ENCODE data around the gene IL4. TPM values are rescaled to one million over a fixed set of nuclear protein-coding genes. Genes with fewer than 3 reads are reported as not detected.

IL4 gene
- total RNA-seq, 4 donors from 2014 or later = not detected

DNA sequence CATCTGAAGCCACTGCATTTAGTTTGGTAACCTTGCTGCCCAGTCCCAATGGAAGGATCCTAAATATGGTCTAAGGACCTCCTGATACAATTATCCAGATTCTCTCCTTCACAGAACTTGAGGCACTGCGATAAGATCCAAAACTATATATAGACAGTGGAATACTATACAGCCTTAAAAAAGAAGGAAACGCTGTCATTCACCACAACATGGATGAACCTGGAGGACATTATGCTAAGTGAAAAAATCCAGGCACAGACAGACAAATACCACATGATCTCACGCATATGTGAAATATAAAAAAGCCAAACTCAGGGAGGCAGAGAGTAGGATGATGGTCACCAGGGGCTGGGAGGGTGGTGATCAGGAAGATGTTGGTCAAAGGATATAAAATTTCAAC, 2.8 kb upstream of the IL4 start:
- TF ChIP-seq CTCF (IDR thresholded peaks at IDR 0.05) (no peak), POLR2A (IDR thresholded peaks at IDR 0.05) (no peak)
- Histone ChIP-seq H3K4me3 (no peak overlapping the region), H3K27ac (no peak overlapping the region), H3K9me3 (no peaks in the 10 kb centered on the region), H3K36me3 (no peaks in the 10 kb centered on the region), H3K4me1 (peaks cover 0 to 13% (median 5%) of the 10 kb centered on the region in 3 donors), H3K27me3 (peaks cover 0 to 6% (median 0%) of the 10 kb centered on the region in 4 donors)
- 85 to 100% methylated on average over 3 of the region's 3 CpGs for WGBS, 2 donors
- intact Hi-C loops (cut with DNase I) = no loop called here
- DNase-seq = no peak

- Histone ChIP-seq H3K4me3 (no peak overlapping the region), H3K9me3 (no peaks in the 10 kb centered on the region), H3K27ac (no peak overlapping the region), H3K36me3 (no peaks in the 10 kb centered on the region), H3K27me3 (no peaks in the 10 kb centered on the region), H3K4me1 (peaks cover 0 to 22% (median 8%) of the 10 kb centered on the region in 3 donors)
- intact Hi-C loops (cut with DNase I) = no loop called here
- no peak for DNase-seq
- TF ChIP-seq CTCF (IDR thresholded peaks at IDR 0.05) (no peak), POLR2A (IDR thresholded peaks at IDR 0.05) (no peak)
- 86 to 94% methylated on average over 1 of the region's 1 CpG for WGBS, 2 donors
Measured at GRCh38 chr5:132673488-132673887, 301 bp upstream of the IL4 start.

GRCh38 chr5:132674671-132675506, 1.1 kb downstream of the IL4 start:
- 31 to 44% methylated on average over 10 to 12 of the region's 13 CpGs for WGBS, 2 donors
- no peak overlapping the region for H3K4me3 ChIP-seq
- no peak for DNase-seq

GRCh38 chr5:132675936-132676689, 2.3 kb downstream of the IL4 start:
- Histone ChIP-seq H3K4me1 (peaks cover 0 to 22% (median 8%) of the 10 kb centered on the region in 3 donors), H3K9me3 (no peaks in the 10 kb centered on the region), H3K27me3 (no peaks in the 10 kb centered on the region), H3K36me3 (no peaks in the 10 kb centered on the region), H3K27ac (no peak overlapping the region), H3K4me3 (no peak overlapping the region)
- intact Hi-C loops (cut with DNase I) = no loop called here
- TF ChIP-seq POLR2A (IDR thresholded peaks at IDR 0.05) = no peak
- no peak for TF ChIP-seq CTCF (IDR thresholded peaks at IDR 0.05)
- no peak for DNase-seq
- WGBS, 2 donors = 92 to 94% methylated on average over 10 to 11 of the region's 11 CpGs

More at GRCh38 chr5:132674671-132675506, 1.1 kb downstream of the IL4 start:
- Histone ChIP-seq H3K27ac (peak overlapping the region in 2 of 4 donors; percentile 47 to 58), H3K27me3 (no peaks in the 10 kb centered on the region), H3K9me3 (no peaks in the 10 kb centered on the region), H3K36me3 (no peaks in the 10 kb centered on the region), H3K4me1 (peaks cover 0 to 22% (median 8%) of the 10 kb centered on the region in 3 donors)
- intact Hi-C loops (cut with DNase I) = no loop called here
- TF ChIP-seq CTCF (IDR thresholded peaks at IDR 0.05) (no peak), POLR2A (IDR thresholded peaks at IDR 0.05) (no peak)

DNA sequence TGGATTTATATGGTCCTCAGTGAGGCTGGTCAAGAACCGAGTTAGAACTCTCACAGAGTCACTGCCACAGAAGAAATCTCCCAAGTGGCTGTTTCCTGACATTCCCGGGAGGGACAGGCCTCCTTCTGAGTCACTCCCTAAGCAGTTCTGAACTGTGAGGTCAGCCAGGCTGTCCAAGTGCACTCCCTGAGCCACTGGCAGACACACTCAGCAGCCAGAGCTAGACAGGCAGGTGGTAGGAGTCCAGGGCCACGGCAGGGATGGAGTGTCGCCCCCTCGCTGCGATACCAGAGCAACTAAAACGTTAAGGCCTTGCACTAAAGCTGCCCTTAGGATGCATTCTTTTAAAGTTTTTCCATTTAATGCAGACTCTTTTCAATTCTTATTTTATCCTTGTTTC, 3.4 kb downstream of the IL4 start:
- H3K4me3 ChIP-seq = no peak overlapping the region
- H3K36me3 ChIP-seq = no peaks in the 10 kb centered on the region
- H3K27ac ChIP-seq = no peak overlapping the region
- H3K4me1 ChIP-seq = peaks cover 0 to 22% (median 8%) of the 10 kb centered on the region in 3 donors
- H3K27me3 ChIP-seq = no peaks in the 10 kb centered on the region
- TF ChIP-seq POLR2A (IDR thresholded peaks at IDR 0.05) (no peak), CTCF (IDR thresholded peaks at IDR 0.05) (peak in 1 of 6 experiments; percentile 38)
- DNase-seq = no peak
- no peaks in the 10 kb centered on the region for H3K9me3 ChIP-seq
- 51 to 70% methylated on average over 6 to 7 of the region's 7 CpGs for WGBS, 2 donors
- intact Hi-C loops (cut with DNase I) = no loop called here

Measured in esophagus squamous epithelium (tissue), 5 donors.